A673 (cell line): ENCODE data around the gene NLK. TPM values are rescaled to one million over a fixed set of nuclear protein-coding genes. Genes with fewer than 3 reads are reported as not detected.
"Not testable (repeated sequence)": the region's sequence is repeated elsewhere in the genome, so short reads cannot be mapped to it uniquely, and the experiment has no call there.

ENCODE experiments used
- BruUV-seq: library from RNA; stranded (reverse); fragments of 400-500 nt; replicated peaks from 2 replicates; lab custom pipeline; 2021; lab: Mats Ljungman, UMichigan
- CTCF ChIA-PET: fragments of 300-600 bp; sonication (Branson Sonifier 250); formaldehyde crosslinking; loops from one replicate; lab custom pipeline; 2022; ENCODE audit warnings: antibody characterized with exemption; lab: Charles Lee
- POLR2A ChIA-PET: fragments of 300-600 bp; sonication (Branson Sonifier 250); formaldehyde crosslinking; loops from one replicate; lab custom pipeline; 2022; ENCODE audit warnings: antibody characterized with exemption; ENCODE audit not compliant: low non-redundant PET; lab: Charles Lee
- DNase-seq: peaks from one replicate; pipeline ENCODE4 v3.0.0-alpha.2; 2015; ENCODE audit warnings: low spot score
- H3K27ac ChIP-seq: fragments of 200-600 bp; sonication (generic); 2 replicates; pipeline ENCODE4 v1.5.1; 2016; ENCODE audit warnings: mixed run types, low read depth, mild to moderate bottlenecking, mixed read lengths, antibody characterized with exemption, low read length; ENCODE audit not compliant: poor library complexity, severe bottlenecking
- H3K27me3 ChIP-seq: fragments of 200-600 bp; sonication (generic); replicated peaks from 2 replicates; pipeline ENCODE4 v1.6.1; 2017; ENCODE audit warnings: mixed run types, low read depth, mild to moderate bottlenecking, mixed read lengths, antibody characterized with exemption, low read length; ENCODE audit not compliant: insufficient read depth, poor library complexity
- H3K36me3 ChIP-seq: fragments of 200-600 bp; sonication (generic); 2 replicates; pipeline ENCODE4 v1.6.1; 2016; ENCODE audit warnings: mixed run types, mild to moderate bottlenecking, mixed read lengths, antibody characterized with exemption, low read length; ENCODE audit not compliant: insufficient read depth, poor library complexity, severe bottlenecking
- H3K4me1 ChIP-seq: fragments of 200-600 bp; sonication (generic); 2 replicates; pipeline ENCODE4 v1.6.1; 2017; ENCODE audit warnings: mixed run types, mild to moderate bottlenecking, mixed read lengths, antibody characterized with exemption, low read length; ENCODE audit not compliant: insufficient read depth, poor library complexity, severe bottlenecking
- H3K4me3 ChIP-seq: fragments of 200-600 bp; sonication (generic); 2 replicates; pipeline ENCODE4 v1.5.1; 2016; ENCODE audit warnings: low read depth, mixed run types, mild to moderate bottlenecking, mixed read lengths, low read length; ENCODE audit not compliant: poor library complexity, severe bottlenecking
- H3K9me3 ChIP-seq: fragments of 200-600 bp; sonication (generic); 2 replicates; pipeline ENCODE4 v1.6.1; 2016; ENCODE audit warnings: mixed run types, low read depth, mild to moderate bottlenecking, mixed read lengths, antibody characterized with exemption, low read length; ENCODE audit not compliant: poor library complexity, severe bottlenecking
- CTCF ChIP-seq: fragments of 300-800, 200-600 bp; sonication (generic); conservative IDR thresholded peaks from 2 replicates; pipeline ENCODE4 v1.5.1; 2017; ENCODE audit warnings: low read depth, mild to moderate bottlenecking, antibody characterized with exemption, low read length, moderate library complexity, mixed read lengths
- EZH2 ChIP-seq: fragments of 200-600 bp; sonication (generic); IDR thresholded peaks from 2 replicates; pipeline ENCODE4 v1.6.1; 2017; ENCODE audit warnings: borderline replicate concordance, low read depth, mild to moderate bottlenecking, mixed read lengths, antibody characterized with exemption, low read length; ENCODE audit not compliant: poor library complexity, severe bottlenecking
- intact Hi-C: fragments of 100-400 bp; cut with micrococcal nuclease; formaldehyde crosslinking; loops from one replicate; pipeline ENCODE4 v1.10.0; 2022; ENCODE audit not compliant: unreplicated experiment
- total RNA-seq: library from RNA; stranded (reverse); gene quantifications from 2 replicates; pipeline ENCODE4 v1.2.3, GENCODE V29; 2021

The NLK gene
- total RNA-seq, 1 experiment from 2014 or later = 23.8 TPM

GRCh38 chr17:28151001-28151400, 108.5 kb downstream of the NLK start:
- Histone ChIP-seq H3K9me3 (no peaks in the 10 kb centered on the region), H3K27me3 (no peaks in the 10 kb centered on the region), H3K4me1 (no peaks in the 10 kb centered on the region), H3K36me3 (no peaks in the 10 kb centered on the region), H3K4me3 (no peak overlapping the region), H3K27ac (no peak overlapping the region)
- intact Hi-C loops = no loop called here
- no TSS peak for BruUV-seq
- POLR2A ChIA-PET = no interaction called here
- CTCF ChIA-PET = no interaction called here
- no peak for DNase-seq
- TF ChIP-seq EZH2 = no peak
- no peak for TF ChIP-seq CTCF

- no peaks in the 10 kb centered on the region for H3K36me3 ChIP-seq
- H3K27me3 ChIP-seq = no peaks in the 10 kb centered on the region
- TF ChIP-seq EZH2 (no peak), CTCF (no peak)
- DNase-seq = peak; percentile 11
- ChIA-PET CTCF (no interaction called here), POLR2A (interaction anchor here (0.6 kb wide), 1 partner anchor 164 kb away, joined by 4 read pairs; no protein-coding TSS in a partner anchor)
- H3K27ac ChIP-seq = no peak overlapping the region
- H3K4me1 ChIP-seq = no peaks in the 10 kb centered on the region
- intact Hi-C loops = no loop called here
- no TSS peak for BruUV-seq
- no peak overlapping the region for H3K4me3 ChIP-seq
- H3K9me3 ChIP-seq = no peaks in the 10 kb centered on the region
These were observed 111.7 kb downstream of the NLK start for GRCh38 chr17:28154214-28154613.

- BruUV-seq, intact Hi-C loops, H3K4me3 ChIP-seq, POLR2A ChIA-PET, DNase-seq, H3K27ac ChIP-seq, H3K27me3 ChIP-seq, CTCF ChIA-PET, H3K4me1 ChIP-seq, H3K36me3 ChIP-seq, H3K9me3 ChIP-seq: not testable (repeated sequence)
These were observed 112.9 kb downstream of the NLK start for GRCh38 chr17:28155405-28155804.

GRCh38 chr17:28159004-28159403, 116.5 kb downstream of the NLK start:
- Histone ChIP-seq H3K9me3 (no peaks in the 10 kb centered on the region), H3K36me3 (no peaks in the 10 kb centered on the region), H3K4me3 (no peak overlapping the region), H3K27me3 (no peaks in the 10 kb centered on the region), H3K27ac (no peak overlapping the region), H3K4me1 (no peaks in the 10 kb centered on the region)
- no peak for DNase-seq
- intact Hi-C loops = no loop called here
- ChIA-PET POLR2A (interaction anchor here (0.5 kb wide), 1 partner anchor 13 kb away, joined by 3 read pairs; no protein-coding TSS in a partner anchor), CTCF (no interaction called here)
- no TSS peak for BruUV-seq
- TF ChIP-seq EZH2 (no peak), CTCF (no peak)
